Gastrocnemius medialis (tissue), 4 donors: ENCODE data around the gene ZNF708. TPM values are rescaled to one million over a fixed set of nuclear protein-coding genes. Genes with fewer than 3 reads are reported as not detected.
"Not testable (repeated sequence)": the region's sequence is repeated elsewhere in the genome, so short reads cannot be mapped to it uniquely, and the experiment has no call there.

Experiments used
- ATAC-seq, 2 donors: fragments of 150-250 bp; one replicate each; pipeline ENCODE4 v1.9.1; 2016
- DNase-seq, 2 donors: peaks; one replicate each; pipeline ENCODE4 v3.0.0-alpha.2; 2019
- H3K27ac ChIP-seq, 4 donors: fragments of 200-600 bp; sonication (generic); 1 replicate in 1 of 4; 2 replicates in 3 of 4; pipeline ENCODE4 v1.5.1; 2016 to 2018; ENCODE audit warnings: mild to moderate bottlenecking in 2 of 4, moderate library complexity in 1 of 4
- H3K27me3 ChIP-seq, 3 donors: fragments of 200-600 bp; sonication (generic) in 2 of 3; 1 replicate in 1 of 3; 2 replicates in 2 of 3; pipeline versions ENCODE4 v1.5.1 to v1.6.0; 2016 to 2019; ENCODE audit warnings: mild to moderate bottlenecking in 1 of 3, moderate library complexity in 1 of 3
- H3K36me3 ChIP-seq, 2 donors: fragments of 200-600 bp; sonication (generic) in 1 of 2; one replicate each; pipeline ENCODE4 v1.5.1; 2017 to 2018
- H3K4me1 ChIP-seq, 2 donors: fragments of 200-600 bp; sonication (generic) in 1 of 2; one replicate each; pipeline ENCODE4 v1.5.1; 2016 to 2017; ENCODE audit warnings: mild to moderate bottlenecking in 2 of 2
- H3K4me3 ChIP-seq, 4 donors: fragments of 200-600 bp; sonication (generic) in 3 of 4; 1 replicate in 1 of 4; 2 replicates in 3 of 4; pipeline ENCODE4 v1.5.1; 2016 to 2019; ENCODE audit warnings: mild to moderate bottlenecking in 2 of 4
- H3K9me3 ChIP-seq, 3 donors: fragments of 200-600 bp; sonication (generic) in 2 of 3; 1 replicate in 1 of 3; 2 replicates in 2 of 3; pipeline ENCODE4 v1.5.1; 2016 to 2019
- CTCF ChIP-seq, 5 experiments: fragments of 450-650 bp in 3 of 5; fragments of 200-600 bp in 2 of 5; sonication (generic) in 2 of 5; IDR thresholded peaks in 4 of 5; conservative IDR thresholded peaks in 1 of 5; 1 replicate in 4 of 5; 2 replicates in 1 of 5; pipeline ENCODE4 v1.5.1; 2016 to 2019; ENCODE audit warnings: antibody characterized with exemption in 5 of 5, mild to moderate bottlenecking in 3 of 5, moderate library complexity in 3 of 5
- POLR2A ChIP-seq, 2 donors: fragments of 450-650 bp; IDR thresholded peaks; one replicate each; pipeline ENCODE4 v1.6.1; 2017; ENCODE audit warnings: antibody characterized with exemption in 2 of 2, mild to moderate bottlenecking in 2 of 2, moderate library complexity in 2 of 2
- in situ Hi-C, 4 donors: fragments of 200-750 bp; cut with MboI; loops; one replicate each; pipeline versions ENCODE4 v1.15.0 to v1.8.0; 2017; ENCODE audit warnings: low sequenced_read_pairs in 4 of 4
- intact Hi-C: fragments of 100-400 bp; cut with DNase I; formaldehyde crosslinking; loops from one replicate; pipeline ENCODE4 v1.15.1; 2023; ENCODE audit warnings: low total_unique reads
- total RNA-seq, 4 donors: library from RNA; depleted of rRNA; stranded (reverse); fragments of >200 nt; gene quantifications; one replicate each; pipeline versions ENCODE4 v1.1.0 to v1.2.3, GENCODE V29; 2016

ZNF708 gene
- total RNA-seq, 4 donors from 2014 or later = 1.1 to 3.5 (median 3.1) TPM

- no peak for ATAC-seq
- intact Hi-C loops (no loop called here), in situ Hi-C loops (no loop called here)
- Histone ChIP-seq H3K9me3 (no peaks in the 10 kb centered on the region), H3K4me1 (no peaks in the 10 kb centered on the region), H3K4me3 (no peak overlapping the region), H3K36me3 (peaks cover 0 to 17% of the 10 kb centered on the region in 2 donors), H3K27ac (no peak overlapping the region), H3K27me3 (no peaks in the 10 kb centered on the region)
- TF ChIP-seq CTCF (IDR thresholded peaks at IDR 0.05 in 4 of 5, conservative IDR thresholded peaks at IDR 0.05 in 1 of 5) (no peak), POLR2A (IDR thresholded peaks at IDR 0.05) (no peak)
- no peak for DNase-seq
These were observed 20.4 kb downstream of the ZNF708 start for GRCh38 chr19:21308773-21309172.

GRCh38 chr19:21306881-21307479, 22.2 kb downstream of the ZNF708 start:
- intact Hi-C loops = not testable (repeated sequence)

GRCh38 chr19:21293768-21294167, 35.4 kb downstream of the ZNF708 start:
- H3K4me1 ChIP-seq, ATAC-seq, intact Hi-C loops, H3K27me3 ChIP-seq, in situ Hi-C loops, H3K9me3 ChIP-seq, DNase-seq, H3K4me3 ChIP-seq, H3K27ac ChIP-seq: not testable (repeated sequence)
- peaks cover 8 to 55% of the 10 kb centered on the region in 2 donors for H3K36me3 ChIP-seq

More at GRCh38 chr19:21306881-21307479, 22.2 kb downstream of the ZNF708 start:
- in situ Hi-C loops, ATAC-seq, H3K4me1 ChIP-seq, H3K4me3 ChIP-seq, H3K27ac ChIP-seq, H3K27me3 ChIP-seq, H3K9me3 ChIP-seq, DNase-seq: not testable (repeated sequence)
- peaks cover 0 to 22% of the 10 kb centered on the region in 2 donors for H3K36me3 ChIP-seq

- ATAC-seq (no peak), DNase-seq (no peak)
- intact Hi-C loops = no loop called here
- Histone ChIP-seq H3K4me3 (no peak overlapping the region), H3K27ac (no peak overlapping the region), H3K27me3 (no peaks in the 10 kb centered on the region), H3K36me3 (no peaks in the 10 kb centered on the region), H3K4me1 (no peaks in the 10 kb centered on the region), H3K9me3 (no peaks in the 10 kb centered on the region)
- in situ Hi-C loops = no loop called here
- TF ChIP-seq POLR2A (IDR thresholded peaks at IDR 0.05) (no peak), CTCF (IDR thresholded peaks at IDR 0.05 in 4 of 5, conservative IDR thresholded peaks at IDR 0.05 in 1 of 5) (no peak)
These were observed 59.4 kb downstream of the ZNF708 start for GRCh38 chr19:21269813-21270212.

- TF ChIP-seq CTCF (IDR thresholded peaks at IDR 0.05 in 4 of 5, conservative IDR thresholded peaks at IDR 0.05 in 1 of 5) = no peak
- TF ChIP-seq POLR2A (IDR thresholded peaks at IDR 0.05) = no peak
- in situ Hi-C loops (no loop called here), intact Hi-C loops (no loop called here)
- no peak overlapping the region for H3K4me3 ChIP-seq
- H3K9me3 ChIP-seq = no peaks in the 10 kb centered on the region
- no peak for DNase-seq
- H3K4me1 ChIP-seq = no peaks in the 10 kb centered on the region
- no peak overlapping the region for H3K27ac ChIP-seq
- ATAC-seq = no peak
- H3K27me3 ChIP-seq = no peaks in the 10 kb centered on the region
- H3K36me3 ChIP-seq = no peaks in the 10 kb centered on the region
These were observed 64.3 kb downstream of the ZNF708 start for GRCh38 chr19:21264891-21265290.

GRCh38 chr19:21264416-21264815, 64.8 kb downstream of the ZNF708 start:
- in situ Hi-C loops = no loop called here
- no peak overlapping the region for H3K4me3 ChIP-seq
- H3K27ac ChIP-seq = no peak overlapping the region
- no peaks in the 10 kb centered on the region for H3K27me3 ChIP-seq
- intact Hi-C loops = no loop called here
- no peaks in the 10 kb centered on the region for H3K36me3 ChIP-seq
- H3K9me3 ChIP-seq = no peaks in the 10 kb centered on the region
- H3K4me1 ChIP-seq = no peaks in the 10 kb centered on the region
- no peak for ATAC-seq
- no peak for DNase-seq
- TF ChIP-seq CTCF (IDR thresholded peaks at IDR 0.05 in 4 of 5, conservative IDR thresholded peaks at IDR 0.05 in 1 of 5) (no peak), POLR2A (IDR thresholded peaks at IDR 0.05) (no peak)

- H3K36me3 ChIP-seq, ATAC-seq, H3K27me3 ChIP-seq, intact Hi-C loops, in situ Hi-C loops, H3K27ac ChIP-seq, H3K9me3 ChIP-seq, H3K4me1 ChIP-seq, DNase-seq, H3K4me3 ChIP-seq: not testable (repeated sequence)
These were observed 68.3 kb downstream of the ZNF708 start for GRCh38 chr19:21260848-21261381.
